ENCODE data around the gene PLEKHG1. TPM values are rescaled to one million over a fixed set of nuclear protein-coding genes. Genes with fewer than 3 reads are reported as not detected.

The PLEKHG1 gene
- 0.36 to 0.61 TPM (median 0.51 TPM) in 5 replicates for total RNA-seq (2022; extraction: Qiagen RNA extraction)

DNA sequence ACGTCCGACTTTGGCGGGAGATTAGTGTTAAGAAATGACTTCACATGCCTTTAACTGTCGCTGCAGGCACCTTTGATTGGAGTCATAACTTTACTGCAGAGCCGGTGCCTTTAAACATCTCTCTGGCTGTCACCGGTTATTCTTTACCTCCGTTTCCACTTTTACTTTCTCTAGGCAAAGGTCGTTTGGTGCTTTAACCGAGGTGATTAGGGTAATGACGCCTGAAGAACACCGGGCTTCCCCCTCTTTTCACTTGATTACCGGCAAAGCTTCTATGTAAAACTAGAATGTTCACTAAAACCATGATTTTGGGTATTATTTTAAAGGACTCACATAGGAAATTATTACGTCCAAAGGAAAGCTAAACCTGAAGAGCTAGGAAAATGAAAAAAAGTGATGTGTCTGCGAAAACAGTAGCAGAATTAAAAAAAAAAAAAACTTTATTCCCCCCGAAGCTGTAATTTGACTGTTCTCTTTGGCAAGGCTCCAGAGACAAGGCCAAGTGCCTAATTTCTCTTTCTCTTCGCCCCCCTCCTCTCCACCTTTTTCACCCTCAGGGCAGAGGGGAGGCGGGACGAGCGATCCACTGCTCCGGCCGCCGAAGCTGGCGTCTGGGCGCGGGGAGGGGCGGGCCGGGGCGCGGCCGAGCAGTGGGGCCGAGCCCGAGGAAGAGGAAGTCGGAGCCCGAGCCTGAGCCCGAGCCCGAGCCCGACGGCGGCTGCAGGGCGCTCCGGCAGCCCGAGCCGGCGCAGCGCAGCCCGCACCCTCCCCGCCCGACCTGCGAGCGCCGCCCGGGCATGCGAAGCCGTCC, at the start of gene PLEKHG1:
PLEKHG1 (plus strand) TSS at position 687 of the 811 bp plus-strand sequence. CDS start 133,797 bp downstream, outside the sequence.

Other genes with a start within 250 kb of the PLEKHG1 start
- not detected in 5 replicates for gene IYD, start 230.9 kb upstream of the PLEKHG1 start, total RNA-seq (2022; extraction: Qiagen RNA extraction)

Measured in A549 treated with Mapracorat at 1 μM for 4 hours (cell line).